Measurements from ENCODE around the gene RPS6KA2.

The RPS6KA2 gene

GRCh38 chr6:166657531-166657930, 30.5 kb upstream of the RPS6KA2 start:
- no peak for DNase-seq (ENCODE audit: low read depth)
- TF ChIP-seq, protein P1, sequence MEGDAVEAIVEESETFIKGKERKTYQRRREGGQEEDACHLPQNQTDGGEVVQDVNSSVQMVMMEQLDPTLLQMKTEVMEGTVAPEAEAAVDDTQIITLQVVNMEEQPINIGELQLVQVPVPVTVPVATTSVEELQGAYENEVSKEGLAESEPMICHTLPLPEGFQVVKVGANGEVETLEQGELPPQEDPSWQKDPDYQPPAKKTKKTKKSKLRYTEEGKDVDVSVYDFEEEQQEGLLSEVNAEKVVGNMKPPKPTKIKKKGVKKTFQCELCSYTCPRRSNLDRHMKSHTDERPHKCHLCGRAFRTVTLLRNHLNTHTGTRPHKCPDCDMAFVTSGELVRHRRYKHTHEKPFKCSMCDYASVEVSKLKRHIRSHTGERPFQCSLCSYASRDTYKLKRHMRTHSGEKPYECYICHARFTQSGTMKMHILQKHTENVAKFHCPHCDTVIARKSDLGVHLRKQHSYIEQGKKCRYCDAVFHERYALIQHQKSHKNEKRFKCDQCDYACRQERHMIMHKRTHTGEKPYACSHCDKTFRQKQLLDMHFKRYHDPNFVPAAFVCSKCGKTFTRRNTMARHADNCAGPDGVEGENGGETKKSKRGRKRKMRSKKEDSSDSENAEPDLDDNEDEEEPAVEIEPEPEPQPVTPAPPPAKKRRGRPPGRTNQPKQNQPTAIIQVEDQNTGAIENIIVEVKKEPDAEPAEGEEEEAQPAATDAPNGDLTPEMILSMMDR (IDR thresholded peaks at IDR 0.05; ENCODE audit: low read length, missing control alignments): no peak
- H3K4me3 ChIP-seq (replicated peaks; ENCODE audit: low read depth, low read length): no peak overlapping the region

DNA sequence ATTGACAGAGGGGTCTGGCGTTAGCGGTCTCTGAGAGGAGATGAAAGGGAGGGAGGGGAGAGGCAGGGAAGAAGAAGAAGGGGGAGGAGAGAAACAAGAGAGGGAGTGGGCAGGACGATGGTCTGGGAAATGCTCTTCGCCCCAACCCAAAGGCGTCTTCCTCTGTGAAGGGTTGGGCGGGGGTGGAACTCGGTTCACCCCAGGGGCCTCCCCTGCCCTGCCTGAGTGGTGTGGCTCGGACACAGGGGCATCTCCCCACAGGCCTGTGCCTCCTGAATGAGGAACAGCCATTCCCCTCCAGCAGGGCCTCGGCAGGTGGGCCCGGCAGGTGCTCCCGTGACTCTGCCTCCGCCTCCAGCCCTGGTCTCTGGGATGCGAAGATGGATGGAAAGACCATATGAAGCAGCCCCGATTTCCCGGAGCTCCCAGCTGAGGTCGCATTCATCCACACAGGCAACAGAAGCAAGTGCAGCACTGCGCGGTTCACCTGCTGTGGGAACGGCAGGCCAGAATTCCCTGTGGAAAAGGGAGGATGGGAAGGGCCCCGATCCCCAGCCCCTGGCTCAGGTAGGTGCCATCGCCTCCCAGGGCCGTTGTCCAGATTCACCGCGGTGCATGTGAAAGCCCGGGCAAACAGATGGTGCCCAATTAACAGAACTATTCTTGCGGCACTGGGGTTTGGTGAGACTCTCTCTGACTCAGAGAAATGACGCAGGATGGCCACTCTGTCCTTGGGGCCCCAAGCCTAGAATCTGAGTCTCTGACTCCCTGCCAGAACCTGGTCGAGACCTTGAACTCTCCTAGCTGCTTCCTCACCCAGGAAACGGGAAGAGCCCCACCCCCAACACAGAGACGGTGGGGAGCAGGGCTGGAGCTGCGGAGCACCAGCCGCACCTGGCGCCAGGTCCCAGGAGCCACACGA, 29.4 kb upstream of the RPS6KA2 start:
- no peak overlapping the region for H3K4me3 ChIP-seq (replicated peaks; ENCODE audit: low read depth, low read length)
- TF ChIP-seq, protein P1 (IDR thresholded peaks at IDR 0.05; ENCODE audit: low read length, missing control alignments): no peak
- no peak for DNase-seq (ENCODE audit: low read depth)

DNA sequence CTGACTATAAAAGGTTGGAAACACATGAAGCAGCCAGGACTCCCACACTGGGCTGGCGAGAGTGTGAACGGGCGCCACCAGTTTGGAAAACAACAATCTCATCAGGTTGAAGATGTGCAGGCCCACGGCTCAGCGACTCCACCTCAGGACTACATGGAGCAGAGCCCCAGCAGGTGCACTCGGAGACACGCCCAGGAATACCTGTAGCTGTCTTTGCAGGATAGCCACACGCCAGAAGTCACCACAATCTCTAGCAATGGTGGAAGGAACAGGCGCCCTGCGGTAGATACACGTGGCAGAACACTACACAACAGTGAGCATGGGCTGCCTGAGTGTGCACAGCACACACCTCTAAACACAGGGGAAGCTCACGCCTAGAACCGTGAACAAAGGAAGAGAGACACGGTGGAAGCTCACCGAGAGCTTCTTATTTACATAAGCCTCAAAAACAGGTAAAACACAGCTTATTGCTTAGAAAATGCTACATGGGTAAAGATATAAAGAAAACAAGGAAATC, 28.7 kb upstream of the RPS6KA2 start:
- DNase-seq (ENCODE audit: low read depth): no peak
- H3K4me3 ChIP-seq (replicated peaks; ENCODE audit: low read depth, low read length): no peak overlapping the region
- TF ChIP-seq, protein P1 (IDR thresholded peaks at IDR 0.05; ENCODE audit: low read length, missing control alignments): no peak

DNA sequence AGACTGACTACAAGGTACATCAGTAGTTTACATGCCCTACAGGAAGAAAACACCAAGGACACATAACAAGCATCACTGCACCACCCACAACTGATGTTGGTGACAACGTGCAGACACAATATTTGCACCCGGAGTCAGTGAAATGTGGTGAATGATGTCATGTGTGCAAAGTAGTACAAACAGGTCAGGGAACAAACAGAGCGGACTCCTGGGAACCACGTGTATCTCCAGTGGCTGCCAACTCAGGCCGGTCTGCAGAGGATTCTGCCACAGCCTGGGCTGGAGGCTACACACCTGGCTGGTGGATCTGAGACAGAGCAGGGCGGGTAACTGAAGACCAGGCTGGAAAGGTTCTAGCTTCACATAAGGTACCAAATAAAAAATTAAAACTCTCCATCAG, 28.2 kb upstream of the RPS6KA2 start:
- H3K4me3 ChIP-seq (replicated peaks; ENCODE audit: low read depth, low read length): no peak overlapping the region
- no peak for DNase-seq (ENCODE audit: low read depth)
- TF ChIP-seq, protein P1 (IDR thresholded peaks at IDR 0.05; ENCODE audit: low read length, missing control alignments): no peak

DNA sequence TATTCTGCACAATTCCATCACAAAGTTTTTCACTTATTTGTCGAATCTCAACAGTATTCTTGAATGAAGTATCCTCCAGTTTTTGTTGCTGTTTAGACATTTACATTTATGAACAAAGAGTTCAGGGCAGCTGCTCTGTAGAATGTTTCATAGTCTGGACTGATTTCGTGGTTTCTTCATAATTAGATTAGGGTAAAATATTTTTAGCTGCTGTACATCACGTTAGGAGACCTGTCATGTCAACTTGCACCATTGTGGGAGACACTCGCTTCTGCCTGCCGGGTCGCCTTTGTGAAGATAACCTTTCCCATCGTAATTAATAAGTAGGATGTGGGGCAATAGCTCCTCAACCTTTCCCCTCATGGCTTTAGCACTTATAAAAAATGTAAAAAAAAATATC, 27.5 kb upstream of the RPS6KA2 start:
- H3K4me3 ChIP-seq (replicated peaks; ENCODE audit: low read depth, low read length): no peak overlapping the region
- TF ChIP-seq, protein P1 (IDR thresholded peaks at IDR 0.05; ENCODE audit: low read length, missing control alignments): no peak

GRCh38 chr6:166653639-166653941, 26.5 kb upstream of the RPS6KA2 start:
- no peak overlapping the region for H3K4me3 ChIP-seq (replicated peaks; ENCODE audit: low read depth, low read length)

More for the DNA sequence above, 27.5 kb upstream of the RPS6KA2 start:
- DNase-seq (ENCODE audit: low read depth): no peak

More at GRCh38 chr6:166653639-166653941, 26.5 kb upstream of the RPS6KA2 start:
- TF ChIP-seq, protein P1 (IDR thresholded peaks at IDR 0.05; ENCODE audit: low read length, missing control alignments): no peak
- no peak for DNase-seq (ENCODE audit: low read depth)
